ENCODE measurements around the gene CEP55. TPM values are rescaled to one million over a fixed set of nuclear protein-coding genes. Genes with fewer than 3 reads are reported as not detected.

The CEP55 gene
- total and polyA plus RNA-seq, 2 of the 8 experiments (the other 6 are each of a cell fraction or from before 2014, with no cell fraction given) = 7.0 to 19.6 TPM

DNA sequence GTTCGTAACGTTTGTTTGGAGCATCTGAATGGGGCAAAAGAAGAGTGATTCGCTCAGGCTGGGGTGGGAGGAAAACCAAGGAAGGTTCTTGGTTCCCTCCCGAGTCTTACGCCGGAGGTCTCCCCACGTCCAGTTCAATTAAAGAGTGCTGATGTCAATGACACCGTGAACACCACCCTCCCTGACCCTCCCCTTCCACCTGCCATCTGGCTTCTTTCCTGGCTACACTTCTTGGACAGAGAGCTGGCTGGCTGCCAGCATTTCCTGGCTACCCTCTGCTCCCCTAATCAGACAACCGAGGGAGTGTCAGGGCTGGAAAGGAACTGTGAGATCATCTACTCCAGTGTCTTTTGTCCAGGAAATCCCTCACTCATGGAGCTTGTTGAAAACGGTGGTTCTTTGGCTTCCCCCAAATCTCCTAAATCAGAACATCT lies 46.0 kb downstream of the CEP55 start:
- Histone ChIP-seq H3K27me3 (replicated peaks in 1 of 4; ENCODE audit: control insufficient read depth in 3 of 4, extremely low read depth in 1 of 4, insufficient read depth in 3 of 4, low read length in 3 of 4) (peaks cover 0 to 3% (median 0%) of the 10 kb centered on the region in 4 experiments; a peak in 1 of 7 replicates), H3K18ac (ENCODE audit: extremely low read depth, low read length) (no peak overlapping the region), H2BK120ac (replicated peaks; ENCODE audit: low read depth, low read length) (no peak overlapping the region), H3K14ac (ENCODE audit: insufficient read length) (no peak overlapping the region), H2BK20ac (ENCODE audit: low read length) (no peak overlapping the region), H2AK5ac (ENCODE audit: low read depth, low read length) (no peak overlapping the region), H3K36me3 (ENCODE audit: control insufficient read depth in 2 of 4, insufficient read depth in 4 of 4, low read length in 3 of 4) (no peaks in the 10 kb centered on the region), H3K4me3 (ENCODE audit: extremely low read depth in 1 of 4, insufficient read depth in 2 of 4, low read depth in 3 of 4, low read length in 4 of 4) (no peak overlapping the region; a peak in 1 of 8 replicates), H4K8ac (ENCODE audit: extremely low read depth, insufficient read depth, low read length) (no peak overlapping the region), H3K56ac (replicated peaks; ENCODE audit: insufficient read length, low read depth, low read length) (no peak overlapping the region), H3K4me2 (ENCODE audit: insufficient read depth in 1 of 2, low read depth in 2 of 2, low read length in 2 of 2) (peak overlapping the region in 1 of 2 experiments; percentile 3; a peak in 1 of 4 replicates), H3K27ac (ENCODE audit: low read depth, low read length) (no peak overlapping the region), H3K23ac (ENCODE audit: insufficient read length) (no peak overlapping the region), H2BK12ac (ENCODE audit: low read depth, low read length) (no peak overlapping the region), H4K20me1 (replicated peaks in 1 of 2; ENCODE audit: control insufficient read depth in 1 of 2, insufficient read depth in 2 of 2, low read length in 2 of 2) (no peaks in the 10 kb centered on the region), H3K9ac (replicated peaks in 1 of 4; ENCODE audit: extremely low read depth in 1 of 4, low read depth in 3 of 4, low read length in 3 of 4) (no peak overlapping the region), H3K23me2 (ENCODE audit: low read depth, low read length) (no peaks in the 10 kb centered on the region; the same call in 1 of the 2 replicates), H3K9me3 (ENCODE audit: insufficient read depth in 2 of 2, low read depth in 1 of 2, low read length in 1 of 2) (no peaks in the 10 kb centered on the region), H3K79me1 (ENCODE audit: low read depth, low read length) (no peaks in the 10 kb centered on the region), H4K5ac (ENCODE audit: insufficient read length, low read depth, low read length) (no peak overlapping the region), H3K4ac (replicated peaks; ENCODE audit: insufficient read length, low read depth, low read length) (no peak overlapping the region), H2AFZ (ENCODE audit: low read length) (peak overlapping the region; percentile 37; the same call in 1 of the 2 replicates), H2BK15ac (ENCODE audit: low read length) (no peak overlapping the region), H4K91ac (replicated peaks; ENCODE audit: insufficient read length, low read length) (no peak overlapping the region), H2BK5ac (ENCODE audit: low read depth, low read length) (no peak overlapping the region), H3K79me2 (ENCODE audit: control insufficient read depth in 1 of 2, insufficient read depth in 2 of 2, low read length in 2 of 2) (no peaks in the 10 kb centered on the region), H3K4me1 (replicated peaks in 1 of 4; ENCODE audit: control insufficient read depth in 3 of 4, insufficient read depth in 4 of 4, low read length in 3 of 4) (no peaks in the 10 kb centered on the region)
- TF ChIP-seq MAFK (IDR thresholded peaks at IDR 0.05; ENCODE audit: low read depth, low read length) = no peak
- no peak for TF ChIP-seq TEAD4 (IDR thresholded peaks at IDR 0.05; ENCODE audit: low read depth, low read length)
- TF ChIP-seq PHF8 (conservative IDR thresholded peaks at IDR 0.05; ENCODE audit: low read depth, low read length) = no peak
- no peak for TF ChIP-seq SIN3A (conservative IDR thresholded peaks at IDR 0.05 in 1 of 2, IDR thresholded peaks at IDR 0.05 in 1 of 2; ENCODE audit: low read depth in 1 of 2, low read length in 2 of 2)
- TF ChIP-seq RNF2 (IDR thresholded peaks at IDR 0.05; ENCODE audit: borderline replicate concordance, low read depth, low read length, missing control alignments, poor library complexity, severe bottlenecking) = no peak
- TF ChIP-seq GTF2F1 (IDR thresholded peaks at IDR 0.05; ENCODE audit: borderline replicate concordance, low read depth, low read length) = no peak
- TF ChIP-seq ATF2 (IDR thresholded peaks at IDR 0.05; ENCODE audit: low read length) = no peak
- TF ChIP-seq CBX5 (IDR thresholded peaks at IDR 0.05; ENCODE audit: low read depth, low read length) = no peak
- no peak for TF ChIP-seq SRF (IDR thresholded peaks at IDR 0.05; ENCODE audit: low read depth, low read length)
- ChIA-PET POLR2A (ENCODE audit: partially characterized antibody) (interaction anchor here (1.1 kb wide), 1 partner anchor 24 kb away, joined by 3 read pairs; the partner anchor contains the start of gene FFAR4), CTCF (ENCODE audit: partially characterized antibody) (interaction anchor here (0.5 to 4.5 kb wide), 24 partner anchors 9 to 979 kb away, joined by 3 to 78 read pairs (median 4); partner anchors contain the start of gene FFAR4)
- DNase-seq (ENCODE audit: low read depth in 1 of 2, low spot score in 2 of 2) = no peak
- WGBS, 2 experiments (ENCODE audit: extremely low coverage in 1 of 2, insufficient coverage in 1 of 2, insufficient read length in 1 of 2, insufficient replicate concordance in 2 of 2, low coverage in 1 of 2, low lambda C conversion rate in 2 of 2, missing lambda C conversion rate in 1 of 2) = 60% methylated on average over 10 of the region's 10 CpGs; no CpG with 5 or more reads in 1 of the 2 experiments
- no peak for FAIRE-seq

Data from H1 (cell line).